DMS53 treated with DMSO at 0.1 percent for 48 hours (cell line): Measurements from ENCODE around the gene SLAMF8.

Experiments used
- DNase-seq: peaks from one replicate; lab custom pipeline; 2025; ENCODE audit not compliant: unreplicated experiment; lab: John Stamatoyannopoulos, UW

The SLAMF8 gene

GRCh38 chr1:159868766-159869165, 42.1 kb downstream of the SLAMF8 start:
- no peak for DNase-seq

- peak; percentile 24 for DNase-seq
These were observed 42.5 kb downstream of the SLAMF8 start for GRCh38 chr1:159869173-159869572.

GRCh38 chr1:159869607-159870006, 42.9 kb downstream of the SLAMF8 start:
- DNase-seq, result peak; percentile 24

GRCh38 chr1:159870704-159871103, 44.0 kb downstream of the SLAMF8 start:
- DNase-seq, result no peak

GRCh38 chr1:159872891-159873290, 46.2 kb downstream of the SLAMF8 start:
- no peak for DNase-seq

- no peak for DNase-seq
These were observed 47.0 kb downstream of the SLAMF8 start for GRCh38 chr1:159873530-159874143.

GRCh38 chr1:159877695-159878444, 51.2 kb downstream of the SLAMF8 start:
- DNase-seq, result no peak

GRCh38 chr1:159879136-159879535, 52.5 kb downstream of the SLAMF8 start:
- no peak for DNase-seq

- DNase-seq, result no peak
These were observed 53.3 kb downstream of the SLAMF8 start for GRCh38 chr1:159879977-159880376.

- no peak for DNase-seq
These were observed 53.8 kb downstream of the SLAMF8 start for GRCh38 chr1:159880430-159880829.

GRCh38 chr1:159881622-159882526, 55.2 kb downstream of the SLAMF8 start:
- DNase-seq, result peak; percentile 98

GRCh38 chr1:159882527-159882862, 55.8 kb downstream of the SLAMF8 start:
- DNase-seq, result peak; percentile 8

GRCh38 chr1:159883134-159883533, 56.5 kb downstream of the SLAMF8 start:
- no peak for DNase-seq

GRCh38 chr1:159884296-159884695, 57.6 kb downstream of the SLAMF8 start:
- DNase-seq, result no peak
